ENCODE results near the gene MAP2K5.

Gene MAP2K5

DNA sequence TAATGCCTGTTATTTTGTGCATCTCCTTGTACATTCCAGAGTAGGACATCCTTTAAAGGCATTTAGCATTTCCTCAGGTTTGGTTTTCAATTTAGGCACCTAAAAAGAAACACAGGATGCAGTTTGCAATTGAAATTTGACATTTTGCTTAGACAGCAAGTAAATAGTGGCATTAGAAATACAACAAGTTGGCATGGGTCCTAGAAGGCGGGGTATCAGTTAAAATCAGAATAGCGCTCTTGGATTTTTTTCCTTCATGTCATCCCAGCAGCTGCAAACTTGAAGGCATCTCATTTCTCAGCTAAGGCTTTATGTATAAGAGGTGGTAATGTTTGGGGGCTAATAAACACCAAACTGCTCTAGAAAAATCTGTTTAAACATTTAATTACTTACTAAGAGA, 235.3 kb downstream of the MAP2K5 start:
- no peak overlapping the region for H3K4me3 ChIP-seq (ENCODE audit: low read depth, low read length)

DNA sequence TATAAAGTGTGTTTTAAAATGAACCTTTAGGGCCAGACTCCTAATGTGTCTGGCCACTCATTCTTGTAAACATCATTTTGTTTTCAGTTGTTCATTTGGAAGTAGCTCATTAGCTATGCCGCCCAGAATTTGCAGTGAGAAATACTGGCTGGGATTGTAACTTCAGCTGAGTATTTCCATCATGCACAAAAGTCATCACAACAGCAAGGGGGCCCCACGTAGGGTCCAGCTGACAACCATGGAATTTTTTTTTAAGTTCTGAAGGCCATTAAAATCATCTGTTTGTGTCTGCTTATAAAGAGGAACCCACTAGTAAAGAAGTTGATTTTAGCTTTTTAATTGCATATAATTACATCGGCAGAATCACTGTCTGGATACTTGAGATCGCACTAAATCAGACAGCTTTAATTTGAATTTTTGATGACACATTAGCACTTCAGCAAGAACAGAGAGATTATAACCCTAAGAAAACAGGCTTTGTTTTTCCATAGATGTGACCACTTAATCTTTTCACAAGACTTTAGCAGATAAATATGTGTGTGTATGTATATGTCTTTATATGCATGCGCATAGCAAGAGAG, 236.6 kb downstream of the MAP2K5 start:
- no peak overlapping the region for H3K4me3 ChIP-seq (ENCODE audit: low read depth, low read length)

DNA sequence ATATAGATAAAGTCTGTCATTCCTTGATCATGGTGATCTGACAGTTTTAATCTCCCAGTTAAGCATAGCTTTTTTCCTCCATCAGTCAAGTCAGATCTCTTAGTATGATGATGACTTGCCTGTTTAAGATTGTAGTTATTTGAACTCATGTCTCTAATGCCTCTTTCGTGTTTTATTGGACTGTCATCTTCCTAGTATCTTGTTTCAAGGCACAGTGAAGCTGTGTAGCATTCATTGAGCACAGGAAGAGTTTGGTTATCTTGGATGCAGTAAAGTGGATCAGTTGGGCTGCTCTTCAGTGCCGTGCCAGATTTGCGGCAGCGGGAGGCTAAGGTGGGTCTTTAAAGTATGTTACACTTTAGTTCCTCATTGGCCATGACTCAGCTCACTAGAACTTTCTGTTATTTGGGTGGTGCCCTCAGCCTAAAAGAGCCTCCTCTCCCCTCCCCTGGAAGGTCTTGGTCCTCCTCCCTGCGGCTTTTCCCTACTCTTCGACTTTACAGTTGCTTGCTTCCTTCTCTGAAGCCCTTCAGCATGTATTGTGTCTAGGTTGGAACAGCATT, 237.1 kb downstream of the MAP2K5 start:
- no peak overlapping the region for H3K4me3 ChIP-seq (ENCODE audit: low read depth, low read length)

DNA sequence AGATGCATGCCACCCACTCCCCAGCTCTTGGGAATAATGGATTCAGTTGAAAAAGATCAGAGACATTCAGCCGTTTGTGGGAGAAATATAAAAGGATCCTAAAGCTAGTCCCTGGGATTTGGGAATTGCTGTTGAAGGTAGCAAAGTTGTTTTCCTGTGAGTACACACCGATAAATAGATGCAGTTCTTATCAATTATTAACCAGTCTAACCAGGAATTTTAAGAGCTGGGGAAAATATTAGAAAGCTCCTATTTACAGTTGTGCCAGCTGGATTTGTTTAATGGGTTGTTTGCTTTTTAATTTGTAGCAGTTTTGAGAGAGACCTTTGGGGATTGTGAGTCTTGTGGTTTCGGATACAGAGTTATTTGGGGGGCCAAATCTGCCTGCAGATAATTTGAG, 238.6 kb downstream of the MAP2K5 start:
- no peak overlapping the region for H3K4me3 ChIP-seq (ENCODE audit: low read depth, low read length)

DNA sequence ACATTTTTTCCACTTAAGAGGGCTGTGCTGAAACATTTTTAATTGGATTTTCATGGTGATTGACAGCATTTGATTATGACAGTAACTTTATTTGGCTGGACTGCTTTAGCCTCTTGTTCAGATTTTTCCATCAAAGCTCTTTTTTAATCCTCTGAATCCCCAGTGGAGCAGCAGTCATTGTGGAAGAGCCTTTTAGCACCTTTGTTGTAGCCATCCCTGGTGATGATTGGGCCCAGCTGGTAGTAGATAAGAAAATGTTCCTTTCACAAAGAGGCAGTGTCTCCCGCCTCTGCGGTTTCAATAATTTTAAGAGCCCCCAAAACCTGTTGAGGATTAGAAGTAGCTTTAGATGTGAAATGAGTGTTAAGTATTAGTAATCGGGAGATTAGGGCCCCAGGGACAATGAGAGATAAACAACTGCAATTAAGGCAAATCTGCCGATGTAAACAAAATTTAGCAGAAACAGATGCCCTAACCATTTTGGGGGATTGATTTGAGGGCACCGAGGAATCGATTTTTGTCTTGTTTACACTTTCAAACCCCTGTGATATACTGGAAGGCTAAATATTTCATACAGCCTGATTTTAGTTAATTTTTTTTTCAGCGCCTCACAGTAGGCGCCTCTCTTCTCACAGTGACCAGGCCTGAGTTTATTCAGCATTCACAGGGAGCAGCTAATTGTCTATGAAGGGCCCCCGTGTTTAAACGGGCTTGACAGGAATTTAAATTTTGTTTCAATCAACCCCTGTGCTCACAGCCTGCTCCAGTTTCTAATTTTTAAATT, 239.6 kb downstream of the MAP2K5 start:
- H3K4me3 ChIP-seq (ENCODE audit: low read depth, low read length), result no peak overlapping the region

DNA sequence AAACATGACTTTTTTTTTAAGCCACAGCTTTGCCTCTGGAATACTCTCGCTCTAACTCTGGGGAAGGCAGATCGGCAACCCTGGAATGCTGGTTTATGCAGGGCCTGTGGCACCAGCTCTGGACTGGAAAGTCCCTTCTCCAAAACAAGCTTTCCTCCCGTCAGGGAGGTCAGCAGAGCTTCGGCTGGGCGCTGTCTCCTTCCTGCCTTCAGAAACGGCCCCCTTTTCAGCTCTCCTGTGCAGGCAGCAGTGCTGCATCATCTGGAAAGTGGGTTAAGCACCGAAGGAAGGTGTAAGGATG, 240.1 kb downstream of the MAP2K5 start:
- no peak overlapping the region for H3K4me3 ChIP-seq (ENCODE audit: low read depth, low read length)

DNA sequence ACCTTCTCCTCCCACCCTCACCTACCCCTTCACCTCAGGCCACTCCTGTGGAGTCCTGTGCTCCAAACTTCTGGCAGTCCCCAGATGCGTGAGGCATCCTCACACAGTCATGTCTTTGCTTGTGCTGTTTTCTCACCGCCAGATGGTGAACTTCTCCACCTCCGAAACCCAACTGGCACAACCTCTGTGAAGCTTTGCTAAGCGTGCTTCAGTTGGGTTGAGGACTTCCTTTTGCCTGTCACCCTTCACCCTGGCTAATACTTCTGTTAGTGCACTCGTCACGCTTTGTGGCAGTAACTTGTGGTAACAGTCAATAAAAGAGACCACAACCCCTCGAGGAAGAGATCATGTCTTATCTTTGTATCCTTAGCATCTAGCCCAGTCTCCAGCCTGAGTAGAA, 240.8 kb downstream of the MAP2K5 start:
- H3K4me3 ChIP-seq (ENCODE audit: low read depth, low read length), result no peak overlapping the region

DNA sequence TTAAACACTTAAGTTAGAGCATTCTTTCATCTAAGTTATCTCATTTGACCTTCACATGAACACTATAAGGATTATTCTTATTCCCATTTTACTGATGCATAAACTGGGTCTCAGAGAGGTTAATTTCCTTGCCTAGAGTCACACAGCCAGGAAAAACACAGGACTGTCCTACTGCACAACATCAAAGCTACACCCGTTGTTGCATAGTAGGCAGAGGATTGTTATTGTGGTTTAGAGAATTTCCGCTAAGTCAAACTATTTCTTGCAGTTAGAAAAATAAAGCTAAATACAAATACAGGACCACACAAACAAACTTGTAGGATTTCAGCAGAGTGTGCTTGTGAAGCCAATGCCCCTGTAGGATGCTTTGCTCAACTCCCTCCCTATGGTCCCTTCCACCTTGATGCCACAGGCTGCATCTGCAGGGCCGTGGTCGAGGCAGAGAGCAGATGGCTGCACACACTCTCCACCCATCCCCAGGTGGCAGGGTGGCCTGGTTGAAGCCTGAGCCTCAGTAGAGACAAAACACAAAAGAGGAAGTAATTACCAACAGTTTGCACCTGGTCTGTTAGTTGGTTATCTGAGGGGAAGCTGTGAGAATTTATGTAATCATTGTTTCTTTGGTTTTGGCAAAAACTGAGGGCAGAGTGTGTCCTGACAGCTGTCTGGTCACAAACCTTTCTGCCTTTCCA, 241.7 kb downstream of the MAP2K5 start:
- no peak overlapping the region for H3K4me3 ChIP-seq (ENCODE audit: low read depth, low read length)

DNA sequence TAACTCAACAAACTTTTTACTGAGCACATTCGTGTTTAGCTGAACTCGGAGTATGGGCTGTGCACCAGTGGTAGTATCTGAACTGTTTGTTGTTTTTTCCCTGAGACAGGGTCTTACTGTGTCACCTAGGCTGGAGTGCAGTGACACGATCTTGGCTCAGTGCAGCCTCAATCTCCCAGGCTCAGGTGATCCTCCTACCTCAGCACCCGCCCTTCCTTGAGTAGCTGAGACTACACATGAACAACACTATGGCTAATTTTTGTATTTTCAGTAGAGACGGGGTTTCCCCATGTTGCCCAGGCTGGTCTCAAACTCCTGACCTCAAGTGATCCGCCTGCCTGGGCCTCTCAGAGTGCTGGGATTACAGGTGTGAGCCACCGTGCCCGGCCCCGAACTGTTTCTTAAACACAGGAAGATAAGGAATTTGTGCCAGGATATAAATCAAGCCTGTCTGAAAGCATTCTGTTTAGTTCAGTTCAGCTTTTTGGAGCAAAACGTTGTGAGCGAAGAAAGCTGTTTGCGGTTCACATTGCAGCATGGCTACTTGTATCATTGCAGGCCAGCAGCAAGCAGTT, 242.4 kb downstream of the MAP2K5 start:
- no peak overlapping the region for H3K4me3 ChIP-seq (ENCODE audit: low read depth, low read length)

DNA sequence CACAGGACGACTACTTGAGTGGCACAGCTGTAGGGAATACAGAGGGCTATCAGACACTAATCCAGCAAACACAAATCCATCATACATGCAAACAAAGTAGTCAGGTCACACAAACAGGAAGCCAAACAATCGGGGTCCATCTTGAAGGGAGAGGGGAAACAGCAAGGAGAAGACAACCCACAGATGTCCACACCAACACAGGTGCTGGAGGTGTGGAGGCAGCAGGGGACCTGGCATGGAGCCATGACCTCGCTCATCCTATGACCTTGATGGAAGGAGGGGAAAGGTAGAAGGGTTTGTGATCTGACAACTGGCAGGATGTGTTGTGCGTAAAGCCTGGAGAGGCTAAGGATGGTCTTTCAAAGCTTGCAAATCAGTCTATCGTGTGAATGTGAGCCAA, 242.9 kb downstream of the MAP2K5 start:
- H3K4me3 ChIP-seq (ENCODE audit: low read depth, low read length), result no peak overlapping the region

DNA sequence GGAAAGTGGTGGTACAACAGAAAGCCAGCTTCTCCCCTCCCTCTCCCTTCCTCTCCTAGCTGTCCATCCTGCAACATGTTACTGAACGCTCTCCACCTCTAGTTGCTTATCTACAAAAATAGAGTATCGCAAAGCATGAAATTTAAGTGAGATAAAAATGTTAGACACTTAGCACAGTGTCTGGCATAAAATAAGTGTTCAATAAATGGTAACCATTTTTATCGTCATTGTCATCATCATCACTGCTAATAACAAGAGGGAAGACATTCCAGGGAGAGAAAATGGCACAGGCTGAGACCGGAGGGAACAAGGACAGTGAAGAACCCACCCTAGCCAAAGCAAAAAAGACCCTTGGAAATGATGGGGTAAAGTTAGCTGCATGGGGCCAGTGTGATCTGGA, 244.1 kb downstream of the MAP2K5 start:
- no peak overlapping the region for H3K4me3 ChIP-seq (ENCODE audit: low read depth, low read length)

DNA sequence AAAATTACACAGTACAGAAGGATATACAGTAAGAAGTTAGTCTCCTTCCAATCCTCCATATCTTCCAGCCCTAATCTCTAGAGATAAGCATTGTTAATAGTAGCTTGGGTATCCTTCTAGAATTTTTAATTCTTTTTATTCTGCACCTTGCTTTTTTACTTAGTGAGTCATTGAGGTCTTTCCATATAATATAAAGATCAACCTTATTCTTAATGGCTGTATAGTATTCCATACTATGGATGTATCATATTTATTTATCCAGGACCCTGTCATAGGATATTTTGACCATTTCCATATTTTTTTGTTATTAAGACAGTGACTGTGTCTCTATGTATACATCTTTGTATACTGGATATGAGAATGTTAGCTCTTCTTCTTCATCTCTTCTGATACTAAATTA, 246.5 kb downstream of the MAP2K5 start:
- H3K4me3 ChIP-seq (ENCODE audit: low read depth, low read length), result no peak overlapping the region

DNA sequence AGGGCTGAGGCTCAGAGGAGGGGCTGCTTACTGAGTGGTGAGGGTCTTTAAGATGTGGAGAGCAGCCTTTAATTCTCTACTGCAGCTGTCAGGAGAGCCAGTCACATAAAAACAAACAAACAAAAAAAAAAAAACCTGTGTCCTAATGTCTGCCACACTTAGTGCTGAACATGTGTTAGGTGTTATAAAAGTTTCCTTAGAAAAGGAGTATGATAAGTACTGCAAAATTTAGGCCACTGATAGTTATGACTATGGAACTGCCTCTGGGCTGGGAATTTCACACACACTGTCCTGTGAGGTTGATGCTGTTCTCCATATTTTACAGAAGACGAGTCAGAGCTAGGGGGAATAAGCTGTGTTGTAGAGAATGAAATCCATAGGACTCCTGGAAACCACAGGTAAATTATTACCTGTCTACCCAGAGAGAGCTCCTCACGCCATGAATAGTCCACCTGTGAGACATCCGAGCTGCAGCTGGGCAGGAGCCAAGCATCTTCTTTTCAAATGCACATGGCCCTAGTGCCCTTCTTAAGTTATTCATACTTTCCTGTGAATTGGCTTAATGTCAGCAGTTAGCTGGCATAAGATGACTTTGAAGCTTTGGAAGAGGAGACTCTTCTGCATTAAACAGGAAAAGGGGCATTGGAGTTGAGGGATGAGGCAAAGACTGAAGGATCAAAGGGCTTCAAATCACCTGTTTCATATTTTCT, 248.3 kb downstream of the MAP2K5 start:
- H3K4me3 ChIP-seq (ENCODE audit: low read depth, low read length), result no peak overlapping the region

DNA sequence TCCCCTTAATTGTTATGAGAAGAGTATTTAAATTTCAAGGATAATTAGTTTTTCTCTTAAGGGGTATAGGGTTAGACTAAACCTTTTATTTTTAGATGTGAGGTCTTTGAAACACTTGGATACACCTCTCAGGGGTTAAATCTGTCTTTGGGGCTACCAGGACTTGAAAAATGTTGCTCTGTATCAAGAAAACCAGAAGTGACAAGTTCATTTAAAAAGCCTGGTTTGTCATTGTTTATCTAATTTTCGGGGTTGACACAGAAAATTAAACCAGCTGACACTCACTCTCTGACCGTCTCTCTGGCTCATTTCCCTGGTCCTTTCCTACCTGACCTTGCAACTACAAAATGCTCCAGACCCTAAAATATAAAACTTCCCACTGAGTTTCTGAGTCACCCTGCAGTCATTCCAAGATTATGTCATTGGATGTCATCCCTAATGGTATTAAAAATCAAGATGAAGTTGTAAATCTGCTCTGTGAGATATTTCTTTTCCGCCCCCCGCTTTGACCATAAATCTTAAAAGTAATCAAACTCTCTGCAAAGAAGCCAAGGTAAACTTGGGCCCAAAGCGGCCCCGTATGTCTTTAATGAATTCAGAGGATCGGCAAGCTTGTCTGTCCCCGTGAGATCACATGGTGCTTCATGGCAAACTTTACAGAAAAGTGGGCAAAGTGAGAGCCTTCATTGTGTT, 249.9 kb downstream of the MAP2K5 start:
- H3K4me3 ChIP-seq (ENCODE audit: low read depth, low read length), result no peak overlapping the region

DNA sequence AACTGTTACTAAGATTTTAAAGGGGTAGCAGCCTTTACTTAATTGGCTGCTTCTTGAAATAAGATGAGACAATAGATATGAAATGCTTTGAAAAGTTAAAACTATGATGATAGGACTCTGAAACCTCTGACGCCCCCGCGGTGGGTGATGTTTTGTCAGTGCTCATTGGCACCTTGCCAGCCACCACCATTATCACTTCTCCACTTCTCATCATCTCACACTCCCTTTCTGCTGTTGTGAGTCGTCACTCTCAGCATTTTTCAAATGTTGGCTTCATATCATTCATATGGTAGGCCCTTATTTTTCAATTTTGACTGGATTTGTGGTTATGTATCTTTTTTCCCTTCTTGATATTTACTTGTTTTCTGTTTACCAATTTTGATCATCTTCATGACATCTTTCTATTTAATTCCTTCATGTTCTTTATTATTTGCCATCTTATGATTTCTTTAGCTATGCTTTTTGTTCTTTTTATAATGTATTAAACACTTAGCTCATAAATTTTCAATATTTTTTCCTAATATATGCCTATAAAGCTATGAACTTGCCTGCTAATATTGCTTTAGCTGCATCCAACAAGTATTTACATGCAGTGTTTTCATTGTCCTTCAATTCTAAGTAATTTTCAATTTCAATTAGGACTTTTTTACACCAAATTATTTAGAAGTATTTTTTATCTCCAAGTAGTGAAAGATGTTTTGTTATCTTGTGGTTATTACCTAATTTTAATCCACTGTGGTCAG, 252.5 kb downstream of the MAP2K5 start:
- H3K4me3 ChIP-seq (ENCODE audit: low read depth, low read length), result no peak overlapping the region

DNA sequence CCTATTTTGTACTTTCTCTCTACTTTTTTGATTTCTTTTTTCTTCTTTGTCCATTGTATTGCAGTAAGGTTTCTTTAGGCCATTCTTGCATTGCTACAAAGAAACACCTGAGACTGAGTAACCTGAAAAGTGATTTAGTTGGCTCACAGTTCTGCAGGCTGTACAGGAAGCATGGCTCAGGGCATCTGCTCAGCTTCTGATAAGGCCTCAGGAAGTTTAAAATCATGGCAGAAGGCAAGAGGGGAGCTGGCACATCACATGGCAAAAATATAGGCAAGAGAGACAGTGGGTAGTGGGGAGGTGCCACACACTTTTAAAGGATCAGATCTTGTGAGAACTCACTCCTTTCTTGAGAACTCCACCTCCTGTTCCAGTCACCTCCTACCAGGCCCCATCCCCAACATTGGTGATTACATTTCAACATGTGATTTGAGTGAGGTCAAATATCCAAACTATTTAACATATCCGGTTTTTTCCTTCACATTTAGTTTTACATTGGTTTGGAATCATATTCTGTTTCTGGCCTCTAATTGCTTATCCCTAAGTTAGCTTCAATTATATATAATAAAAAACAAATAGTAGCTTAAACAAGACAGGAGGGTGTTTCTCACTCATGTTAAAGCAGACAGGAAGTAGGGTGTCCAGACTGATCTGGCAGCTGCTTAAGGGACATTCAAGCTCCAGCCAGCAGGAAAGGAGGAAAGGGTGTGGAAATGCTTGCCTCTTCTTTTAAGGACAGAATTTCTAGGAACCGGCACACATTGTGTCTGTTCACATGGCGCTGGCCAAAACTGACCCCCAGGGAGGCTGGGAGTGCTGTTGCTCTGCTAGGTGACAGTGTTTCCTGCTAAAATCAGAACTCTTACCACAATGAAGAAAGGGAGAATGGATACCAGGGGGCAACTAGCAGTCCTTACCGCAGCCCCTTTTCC, 254.0 kb downstream of the MAP2K5 start:
- no peak overlapping the region for H3K4me3 ChIP-seq (ENCODE audit: low read depth, low read length)

DNA sequence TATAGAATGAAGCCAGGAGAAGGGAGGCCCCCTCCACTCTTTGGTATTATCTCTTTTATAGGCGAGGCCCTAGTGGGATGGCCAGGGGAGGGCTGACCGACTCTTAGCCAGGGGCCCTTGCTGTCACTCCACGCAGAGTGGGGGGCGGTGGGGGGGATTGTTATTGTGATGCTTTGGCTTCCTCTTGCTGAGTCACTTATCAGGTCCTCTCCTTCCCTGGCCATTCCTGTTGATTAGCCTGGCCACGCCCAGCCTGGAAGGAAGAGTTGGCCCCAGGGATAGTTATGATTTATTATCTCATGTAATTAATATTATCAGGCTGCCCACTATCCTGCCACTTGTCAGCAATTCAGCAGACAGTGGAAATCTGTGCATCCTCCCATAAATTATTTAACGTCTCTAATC, 257.3 kb downstream of the MAP2K5 start:
- no peak overlapping the region for H3K4me3 ChIP-seq (ENCODE audit: low read depth, low read length)

DNA sequence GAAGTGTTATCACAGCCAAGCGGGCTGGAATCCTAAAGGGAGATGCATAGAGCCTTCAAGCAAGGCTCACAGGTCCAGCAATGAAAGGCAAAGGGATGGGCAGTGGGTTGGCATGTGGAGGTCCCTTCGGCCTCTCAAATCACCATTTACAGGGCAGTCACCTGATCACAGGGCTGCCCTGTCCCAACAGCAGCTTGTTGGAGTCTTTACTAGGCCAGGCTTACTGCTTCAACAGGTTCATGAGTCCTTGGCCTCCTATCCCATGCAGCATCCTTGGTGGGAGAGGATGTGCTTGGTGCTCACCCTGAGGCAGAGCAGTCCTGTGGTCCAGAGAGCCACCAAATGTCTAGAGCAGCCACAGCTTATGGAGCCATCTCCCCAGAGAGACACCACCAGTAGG, 258.6 kb downstream of the MAP2K5 start:
- H3K4me3 ChIP-seq (ENCODE audit: low read depth, low read length), result no peak overlapping the region

All from iPS-11a (cell line).